Testis (tissue), 3 donors: Measurements from ENCODE around the gene CCNC. TPM values are rescaled to one million over a fixed set of nuclear protein-coding genes. Genes with fewer than 3 reads are reported as not detected.

Experiments used
- DNase-seq: peaks from one replicate; pipeline ENCODE4 v3.0.0-alpha.2; 2019
- H3K27ac ChIP-seq, 2 donors: fragments of 200-600 bp; sonication (generic); one replicate each; pipeline ENCODE4 v1.5.1; 2019
- H3K27me3 ChIP-seq: fragments of 200-600 bp; sonication (generic); one replicate; pipeline ENCODE4 v1.5.1; 2019
- H3K36me3 ChIP-seq: fragments of 200-600 bp; sonication (generic); one replicate; pipeline ENCODE4 v1.5.1; 2017; ENCODE audit warnings: low read depth; ENCODE audit errors: missing control alignments
- H3K4me1 ChIP-seq: fragments of 200-600 bp; sonication (generic); one replicate; pipeline ENCODE4 v1.5.1; 2019
- H3K4me3 ChIP-seq, 2 donors: fragments of 200-600 bp; sonication (generic); one replicate each; pipeline ENCODE4 v1.5.1; 2017 to 2019
- H3K9me3 ChIP-seq: fragments of 200-600 bp; sonication (generic); one replicate; pipeline ENCODE4 v1.5.1; 2017
- POLR2A ChIP-seq: fragments of 450-650 bp; IDR thresholded peaks from one replicate; pipeline ENCODE4 v1.6.1; 2017; ENCODE audit warnings: antibody characterized with exemption, mild to moderate bottlenecking, moderate library complexity
- WGBS, 2 donors: methylation state at CpG; one replicate each; pipeline ENCODE4 v1.1.5; 2018; 5-methylcytosine and 5-hydroxymethylcytosine counted together
- intact Hi-C: fragments of 100-400 bp; cut with DNase I; formaldehyde crosslinking; loops from one replicate; pipeline ENCODE4 v1.15.1; 2023; ENCODE audit warnings: low total_unique reads
- polyA plus RNA-seq: library from polyadenylated mRNA; stranded (reverse); fragments of 350-450 nt; fragmentation: Illumina TruSeq; extraction: RNeasy Lipid Tissue Mini Kit (QIAGEN cat#74804); gene quantifications from one replicate; pipeline ENCODE4 v1.2.3, GENCODE V29; 2014; ENCODE audit warnings: low read depth, low replicate concordance; ENCODE audit not compliant: insufficient read depth
- total RNA-seq, 2 donors: library from RNA; depleted of rRNA; stranded (reverse); fragments of >200 nt; gene quantifications; one replicate each; pipeline ENCODE4 v1.2.3, GENCODE V29; 2016
- TF ChIP-seq, protein P1 (sequence below), 3 experiments: fragments of 450-650 bp in 2 of 3; fragments of 200-600 bp in 1 of 3; sonication (generic) in 1 of 3; IDR thresholded peaks; one replicate each; pipeline ENCODE4 v1.5.1; 2016 to 2019; ENCODE audit warnings: antibody characterized with exemption in 3 of 3, mild to moderate bottlenecking in 2 of 3, moderate library complexity in 1 of 3

Gene CCNC
- total and polyA plus RNA-seq, 3 donors from 2014 or later = 22.6 to 27.8 (median 26.3) TPM

DNA sequence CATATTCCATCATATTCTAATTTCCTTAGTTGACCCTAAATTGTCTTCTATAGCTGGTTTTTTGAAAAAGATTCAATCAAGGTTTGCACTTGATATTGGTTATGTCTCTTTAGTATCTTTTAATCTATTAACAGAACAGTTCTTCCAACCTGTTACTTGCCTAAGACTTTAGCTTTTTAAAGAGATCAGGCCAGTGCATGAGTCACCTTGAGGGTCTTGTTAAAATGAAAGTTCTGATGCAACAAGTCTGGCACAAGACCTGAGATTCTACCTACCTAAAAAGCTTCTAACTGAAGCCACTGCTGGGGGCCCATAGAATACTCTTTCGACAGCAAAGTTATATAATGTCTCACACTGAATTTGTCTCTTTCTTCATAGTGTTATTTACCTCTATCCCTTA lies 56.4 kb downstream of the CCNC start:
- no peaks in the 10 kb centered on the region for H3K36me3 ChIP-seq
- peaks cover 4% of the 10 kb centered on the region for H3K4me1 ChIP-seq
- H3K9me3 ChIP-seq = no peaks in the 10 kb centered on the region
- no peak overlapping the region for H3K27ac ChIP-seq
- DNase-seq = no peak
- H3K4me3 ChIP-seq = no peak overlapping the region
- WGBS, 2 donors = 96 to 98% methylated on average over 1 of the region's 1 CpG
- H3K27me3 ChIP-seq = no peaks in the 10 kb centered on the region
- TF ChIP-seq, protein P1, sequence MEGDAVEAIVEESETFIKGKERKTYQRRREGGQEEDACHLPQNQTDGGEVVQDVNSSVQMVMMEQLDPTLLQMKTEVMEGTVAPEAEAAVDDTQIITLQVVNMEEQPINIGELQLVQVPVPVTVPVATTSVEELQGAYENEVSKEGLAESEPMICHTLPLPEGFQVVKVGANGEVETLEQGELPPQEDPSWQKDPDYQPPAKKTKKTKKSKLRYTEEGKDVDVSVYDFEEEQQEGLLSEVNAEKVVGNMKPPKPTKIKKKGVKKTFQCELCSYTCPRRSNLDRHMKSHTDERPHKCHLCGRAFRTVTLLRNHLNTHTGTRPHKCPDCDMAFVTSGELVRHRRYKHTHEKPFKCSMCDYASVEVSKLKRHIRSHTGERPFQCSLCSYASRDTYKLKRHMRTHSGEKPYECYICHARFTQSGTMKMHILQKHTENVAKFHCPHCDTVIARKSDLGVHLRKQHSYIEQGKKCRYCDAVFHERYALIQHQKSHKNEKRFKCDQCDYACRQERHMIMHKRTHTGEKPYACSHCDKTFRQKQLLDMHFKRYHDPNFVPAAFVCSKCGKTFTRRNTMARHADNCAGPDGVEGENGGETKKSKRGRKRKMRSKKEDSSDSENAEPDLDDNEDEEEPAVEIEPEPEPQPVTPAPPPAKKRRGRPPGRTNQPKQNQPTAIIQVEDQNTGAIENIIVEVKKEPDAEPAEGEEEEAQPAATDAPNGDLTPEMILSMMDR (IDR thresholded peaks at IDR 0.05) = no peak
- no peak for TF ChIP-seq POLR2A
- intact Hi-C loops = no loop called here

DNA sequence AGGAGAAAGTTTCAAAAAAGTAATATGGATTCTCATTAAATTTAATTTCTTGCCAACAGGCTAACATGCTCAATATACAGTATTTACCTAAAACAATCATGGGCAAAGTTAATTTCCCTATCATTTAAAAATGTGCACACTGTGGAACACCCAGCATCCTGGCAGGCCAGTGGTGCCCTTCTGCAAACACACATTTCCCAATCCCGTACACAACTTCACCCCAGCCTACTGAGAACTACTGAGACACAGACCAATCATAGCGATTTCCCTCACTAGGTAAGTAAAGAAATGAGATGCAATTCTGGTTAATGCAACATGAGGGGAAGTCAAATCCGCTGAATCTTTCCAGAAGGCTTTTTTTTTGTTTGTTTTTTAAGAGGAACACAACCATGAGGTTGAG lies 60.8 kb downstream of the CCNC start:
- Histone ChIP-seq H3K4me1 (no peaks in the 10 kb centered on the region), H3K27ac (no peak overlapping the region), H3K36me3 (no peaks in the 10 kb centered on the region), H3K9me3 (no peaks in the 10 kb centered on the region), H3K4me3 (no peak overlapping the region), H3K27me3 (no peaks in the 10 kb centered on the region)
- WGBS, 2 donors = 93 to 94% methylated on average over 3 of the region's 3 CpGs
- no peak for DNase-seq
- intact Hi-C loops = no loop called here
- TF ChIP-seq, protein P1 (IDR thresholded peaks at IDR 0.05) = no peak
- no peak for TF ChIP-seq POLR2A

DNA sequence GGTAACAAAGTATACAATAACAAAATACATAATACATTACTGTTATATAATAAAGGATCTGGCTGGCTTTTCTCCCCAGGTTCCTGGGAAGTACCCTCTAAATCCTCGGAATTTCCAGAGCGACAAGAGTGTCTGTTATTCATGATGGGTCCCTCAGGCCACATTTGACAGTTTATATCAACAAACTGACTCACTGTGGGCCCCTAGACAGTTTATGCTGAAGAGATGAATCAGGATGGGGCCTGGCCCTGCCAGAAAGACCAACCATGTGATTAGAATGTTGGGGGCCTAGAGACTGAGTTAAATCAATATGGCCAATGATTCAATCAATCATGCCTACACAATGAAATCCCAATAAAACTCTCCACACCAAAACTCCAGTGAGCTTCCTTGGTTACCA lies 66.7 kb downstream of the CCNC start:
- Histone ChIP-seq H3K4me3 (no peak overlapping the region), H3K4me1 (peaks cover 7% of the 10 kb centered on the region), H3K27me3 (no peaks in the 10 kb centered on the region), H3K9me3 (no peaks in the 10 kb centered on the region), H3K27ac (no peak overlapping the region), H3K36me3 (no peaks in the 10 kb centered on the region)
- TF ChIP-seq POLR2A = no peak
- TF ChIP-seq, protein P1 (IDR thresholded peaks at IDR 0.05) = no peak
- no peak for DNase-seq
- intact Hi-C loops = no loop called here
- 82 to 94% methylated on average over 2 of the region's 2 CpGs for WGBS, 2 donors

DNA sequence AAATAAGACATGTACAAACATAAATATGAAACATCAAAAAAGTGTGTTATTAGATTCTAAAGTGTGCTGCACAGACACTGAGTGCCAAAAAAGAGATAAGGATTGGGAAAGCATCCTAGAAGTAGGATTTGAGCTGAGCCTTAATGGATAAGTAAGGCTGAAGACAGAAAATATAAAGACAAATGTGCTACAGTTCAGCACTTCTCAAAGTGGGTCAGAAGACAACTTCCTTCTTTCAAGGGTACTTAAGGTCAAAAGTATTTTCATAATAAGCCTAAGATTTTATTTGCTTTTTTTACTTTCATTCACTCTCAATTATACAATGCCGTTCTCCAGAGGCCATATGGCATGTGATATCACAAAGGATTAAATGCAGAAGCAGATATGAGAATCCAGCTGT lies 70.0 kb downstream of the CCNC start:
- H3K4me3 ChIP-seq = no peak overlapping the region
- peaks cover 7% of the 10 kb centered on the region for H3K4me1 ChIP-seq
- no peaks in the 10 kb centered on the region for H3K36me3 ChIP-seq
- WGBS, 2 donors = 47 to 48% methylated on average over 1 of the region's 1 CpG
- no peak for TF ChIP-seq POLR2A
- TF ChIP-seq, protein P1 (IDR thresholded peaks at IDR 0.05) = no peak
- no peaks in the 10 kb centered on the region for H3K9me3 ChIP-seq
- H3K27me3 ChIP-seq = no peaks in the 10 kb centered on the region
- intact Hi-C loops = no loop called here
- DNase-seq = no peak
- no peak overlapping the region for H3K27ac ChIP-seq

- WGBS, 2 donors = 81 to 96% methylated on average over 1 of the region's 1 CpG
Measured at GRCh38 chr6:99495466-99495865, 73.0 kb downstream of the CCNC start.

More at GRCh38 chr6:99495466-99495865, 73.0 kb downstream of the CCNC start:
- H3K27me3 ChIP-seq = no peaks in the 10 kb centered on the region
- no peak overlapping the region for H3K4me3 ChIP-seq
- peaks cover 7% of the 10 kb centered on the region for H3K4me1 ChIP-seq
- TF ChIP-seq, protein P1 (IDR thresholded peaks at IDR 0.05) = no peak
- TF ChIP-seq POLR2A = no peak
- intact Hi-C loops = no loop called here
- no peaks in the 10 kb centered on the region for H3K9me3 ChIP-seq
- no peak for DNase-seq
- H3K36me3 ChIP-seq = no peaks in the 10 kb centered on the region
- no peak overlapping the region for H3K27ac ChIP-seq
